HFFc6 (cell line): ENCODE data around the gene SLC12A5. TPM values are rescaled to one million over a fixed set of nuclear protein-coding genes. Genes with fewer than 3 reads are reported as not detected.
"Not testable (repeated sequence)": the region's sequence is repeated elsewhere in the genome, so short reads cannot be mapped to it uniquely, and the experiment has no call there.

ENCODE experiments used
- DNase-seq: peaks from one replicate; pipeline ENCODE4 v3.0.0-alpha.2; 2018
- H3K27ac Mint-ChIP-seq: 2 replicates; pipeline ENCODE4 v1.8.0; 2020; ENCODE audit warnings: mild to moderate bottlenecking, mixed read lengths
- H3K27me3 Mint-ChIP-seq: 2 replicates; pipeline ENCODE4 v1.8.0; 2021; ENCODE audit warnings: mild to moderate bottlenecking, moderate library complexity, mixed read lengths; ENCODE audit not compliant: insufficient read depth
- H3K36me3 Mint-ChIP-seq: 2 replicates; pipeline ENCODE4 v1.8.0; 2021; ENCODE audit warnings: low read depth, mixed read lengths
- H3K4me1 Mint-ChIP-seq: 2 replicates; pipeline ENCODE4 v1.8.0; 2020; ENCODE audit warnings: low read depth, mixed read lengths
- H3K4me3 Mint-ChIP-seq: 2 replicates; pipeline ENCODE4 v1.8.0; 2020; ENCODE audit warnings: mild to moderate bottlenecking, moderate library complexity, mixed read lengths
- H3K9me3 Mint-ChIP-seq: 2 replicates; pipeline ENCODE4 v1.8.0; 2020; ENCODE audit warnings: mild to moderate bottlenecking, mixed read lengths
- CTCF ChIP-seq: fragments of 200-600 bp; sonication (generic); IDR thresholded peaks from 2 replicates; pipeline ENCODE4 v1.5.0; 2021; ENCODE audit warnings: antibody characterized with exemption, mild to moderate bottlenecking
- total RNA-seq, 6 experiments: library from RNA; stranded (reverse); fragmentation: NEBNext Ultra II Directional; extraction: Animal tissue kit (Norgen Biotek cat#: 25700); gene quantifications; 2 replicates in 1 of 6; 3 replicates in 5 of 6; pipeline ENCODE4 v1.2.3, GENCODE V29; 2021

SLC12A5 gene
- total RNA-seq, 6 experiments from 2014 or later, result 0.18 to 0.82 (median 0.52) TPM; not detected in 1

DNA sequence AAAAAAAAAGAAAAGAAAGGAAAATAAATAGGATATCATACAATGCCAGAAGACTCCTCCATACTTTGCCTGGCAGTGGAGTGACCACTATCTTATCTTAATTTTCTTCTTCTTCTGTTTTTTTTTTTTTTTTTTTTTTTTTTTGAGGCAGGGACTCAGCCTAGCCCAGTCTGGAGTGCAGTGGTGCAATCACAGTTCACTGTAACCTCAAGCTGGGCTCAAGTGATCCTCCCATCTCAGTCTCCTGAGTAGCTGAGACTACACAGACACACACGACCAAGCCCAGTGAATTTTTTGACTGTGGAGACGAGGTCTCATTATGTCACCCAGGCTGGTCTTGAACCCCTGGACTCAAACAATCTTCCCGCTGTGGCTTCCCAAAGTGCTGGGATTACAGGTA lies 37.4 kb upstream of the SLC12A5 start:
- Mint-ChIP-seq H3K27ac (no peak overlapping the region), H3K4me1 (peaks cover 10% of the 10 kb centered on the region), H3K36me3 (no peaks in the 10 kb centered on the region), H3K9me3 (no peaks in the 10 kb centered on the region), H3K4me3 (no peak overlapping the region), H3K27me3 (peaks cover 19% of the 10 kb centered on the region)
- DNase-seq, result no peak
- TF ChIP-seq CTCF, result no peak

DNA sequence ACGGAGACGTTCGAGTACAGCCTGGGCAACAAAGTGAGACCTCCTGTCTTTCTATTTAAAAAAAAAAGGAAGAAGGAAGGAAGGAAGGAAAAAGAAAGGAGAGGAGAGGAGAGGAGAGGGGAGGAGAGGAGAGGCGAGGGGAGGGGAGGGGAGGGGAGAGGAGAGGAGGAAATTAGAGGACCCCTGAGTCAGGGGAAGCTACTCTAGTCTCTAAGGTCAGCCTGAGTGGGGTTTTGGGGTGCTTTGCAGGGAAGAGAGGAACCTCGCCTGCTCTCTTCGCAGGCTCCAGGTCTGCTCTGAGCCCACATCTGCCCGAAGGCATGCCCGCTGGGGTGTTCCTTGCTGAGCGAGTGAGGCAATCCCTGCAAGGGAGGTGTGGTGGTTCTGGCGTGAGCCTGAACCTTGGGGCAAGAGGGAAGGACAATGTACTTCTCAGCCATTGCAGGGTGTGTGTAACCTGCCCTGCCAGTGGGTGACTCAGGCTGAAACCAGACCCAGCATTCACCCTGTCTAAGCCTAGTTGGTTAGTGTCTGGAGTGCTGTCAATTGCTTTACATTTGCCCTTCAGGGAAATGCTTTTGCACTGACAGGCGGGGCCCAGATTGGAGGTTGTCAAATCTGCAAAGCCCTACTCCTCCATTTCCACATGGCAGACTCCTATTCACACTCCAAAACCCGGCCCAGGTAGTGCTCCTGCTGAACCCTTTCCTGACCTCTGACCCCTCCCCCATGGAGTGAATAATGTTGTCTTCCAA lies 35.6 kb upstream of the SLC12A5 start:
- Mint-ChIP-seq H3K9me3 (no peaks in the 10 kb centered on the region), H3K27me3 (peaks cover 33% of the 10 kb centered on the region), H3K36me3 (no peaks in the 10 kb centered on the region), H3K27ac (no peak overlapping the region), H3K4me1 (peaks cover 10% of the 10 kb centered on the region), H3K4me3 (no peak overlapping the region)
- peak; percentile 55 for DNase-seq
- TF ChIP-seq CTCF, result no peak

DNA sequence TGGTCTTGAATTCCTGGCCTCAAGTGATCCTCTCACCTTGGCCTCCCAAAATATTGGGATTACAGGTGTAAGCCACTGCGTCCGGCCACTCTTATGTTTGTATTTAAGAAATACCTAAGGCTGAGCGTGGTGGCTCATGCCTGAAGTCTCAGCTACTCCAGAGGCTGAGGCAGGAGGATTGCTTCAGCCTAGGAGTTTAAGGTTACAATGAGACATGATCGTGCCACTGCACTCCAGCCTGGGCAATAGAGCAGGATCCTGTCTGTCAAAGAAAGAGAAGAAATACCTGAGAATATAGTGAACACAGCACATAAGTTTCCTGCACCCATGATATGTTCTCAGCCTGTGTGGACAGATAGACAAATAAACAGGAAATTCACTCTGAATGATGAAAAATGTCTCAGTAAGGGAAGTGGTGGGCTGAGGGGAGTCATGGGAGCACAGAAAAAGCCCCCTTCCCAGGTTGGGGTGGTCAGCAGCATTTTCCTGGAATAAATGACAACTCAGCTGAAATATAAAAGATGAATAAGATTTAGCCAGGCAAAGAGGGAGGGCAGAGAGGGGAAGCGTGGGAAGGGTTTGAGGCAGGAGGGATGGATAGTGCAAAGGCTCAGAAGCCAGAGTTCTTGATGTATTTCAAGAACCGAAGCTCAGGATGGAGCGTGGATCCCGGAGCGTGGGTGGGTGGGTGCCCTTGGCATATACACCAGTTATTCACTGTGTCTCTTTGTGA lies 34.1 kb upstream of the SLC12A5 start:
- no peak overlapping the region for H3K27ac Mint-ChIP-seq
- H3K4me1 Mint-ChIP-seq, result peaks cover 10% of the 10 kb centered on the region
- DNase-seq, result no peak
- H3K9me3 Mint-ChIP-seq, result no peaks in the 10 kb centered on the region
- no peak for TF ChIP-seq CTCF
- peaks cover 46% of the 10 kb centered on the region for H3K27me3 Mint-ChIP-seq
- H3K4me3 Mint-ChIP-seq, result no peak overlapping the region
- H3K36me3 Mint-ChIP-seq, result no peaks in the 10 kb centered on the region

GRCh38 chr20:45995495-45996097 lies 33.4 kb upstream of the SLC12A5 start:
- not testable (repeated sequence) for H3K36me3 Mint-ChIP-seq, H3K9me3 Mint-ChIP-seq, DNase-seq, H3K27ac Mint-ChIP-seq, H3K4me3 Mint-ChIP-seq
- Mint-ChIP-seq H3K27me3 (peaks cover 52% of the 10 kb centered on the region), H3K4me1 (peaks cover 10% of the 10 kb centered on the region)

- H3K27ac Mint-ChIP-seq, result no peak overlapping the region
- no peaks in the 10 kb centered on the region for H3K36me3 Mint-ChIP-seq
- H3K4me1 Mint-ChIP-seq, result peaks cover 10% of the 10 kb centered on the region
- no peaks in the 10 kb centered on the region for H3K9me3 Mint-ChIP-seq
- DNase-seq, result no peak
- peaks cover 63% of the 10 kb centered on the region for H3K27me3 Mint-ChIP-seq
- H3K4me3 Mint-ChIP-seq, result no peak overlapping the region
- no peak for TF ChIP-seq CTCF
These were observed 31.8 kb upstream of the SLC12A5 start for GRCh38 chr20:45997187-45997586.

GRCh38 chr20:45998337-45998736 lies 30.7 kb upstream of the SLC12A5 start:
- no peak for TF ChIP-seq CTCF
- no peaks in the 10 kb centered on the region for H3K9me3 Mint-ChIP-seq
- H3K27ac Mint-ChIP-seq, result no peak overlapping the region
- H3K4me3 Mint-ChIP-seq, result no peak overlapping the region
- peaks cover 7% of the 10 kb centered on the region for H3K4me1 Mint-ChIP-seq
- no peaks in the 10 kb centered on the region for H3K36me3 Mint-ChIP-seq
- peaks cover 64% of the 10 kb centered on the region for H3K27me3 Mint-ChIP-seq
- DNase-seq, result no peak
